GM23248 (cell line): Measurements from ENCODE around the gene TEN1. TPM values are rescaled to one million over a fixed set of nuclear protein-coding genes. Genes with fewer than 3 reads are reported as not detected.

Experiments
- DNase-seq: peaks from one replicate; pipeline ENCODE4 v3.0.0-alpha.2; 2015
- H2AFZ ChIP-seq: fragments of 200-600 bp; sonication (generic); 2 replicates; pipeline ENCODE4 v1.6.1; 2016; ENCODE audit warnings: antibody characterized with exemption
- H3F3A ChIP-seq: fragments of 200-600 bp; sonication (generic); 2 replicates; pipeline ENCODE4 v1.6.1; 2016; ENCODE audit warnings: mild to moderate bottlenecking, antibody characterized with exemption, mixed run types; ENCODE audit not compliant: insufficient read depth
- H3K27ac ChIP-seq: fragments of 200-600 bp; sonication (generic); 2 replicates; pipeline ENCODE4 v1.5.1; 2016; ENCODE audit warnings: mild to moderate bottlenecking
- H3K27me3 ChIP-seq: fragments of 200-600 bp; sonication (generic); replicated peaks from 2 replicates; pipeline ENCODE4 v1.6.1; 2016; ENCODE audit warnings: mild to moderate bottlenecking; ENCODE audit not compliant: insufficient read depth
- H3K36me3 ChIP-seq: fragments of 200-600 bp; sonication (generic); 2 replicates; pipeline ENCODE4 v1.6.1; 2016; ENCODE audit warnings: low read depth, mild to moderate bottlenecking
- H3K4me1 ChIP-seq: fragments of 200-600 bp; sonication (generic); 2 replicates; pipeline ENCODE4 v1.6.1; 2016; ENCODE audit warnings: mild to moderate bottlenecking; ENCODE audit not compliant: insufficient read depth
- H3K4me2 ChIP-seq: fragments of 200-600 bp; sonication (generic); one replicate; pipeline ENCODE4 v1.6.1; 2016; ENCODE audit warnings: mild to moderate bottlenecking; ENCODE audit not compliant: unreplicated experiment
- H3K4me3 ChIP-seq: fragments of 200-600 bp; sonication (generic); 2 replicates; pipeline ENCODE4 v1.5.1; 2016; ENCODE audit warnings: mild to moderate bottlenecking
- H3K79me2 ChIP-seq: fragments of 200-600 bp; sonication (generic); 2 replicates; pipeline ENCODE4 v1.6.1; 2016; ENCODE audit warnings: mild to moderate bottlenecking; ENCODE audit not compliant: insufficient read depth
- H3K9ac ChIP-seq: fragments of 200-600 bp; sonication (generic); 2 replicates; pipeline ENCODE4 v1.6.1; 2016; ENCODE audit warnings: mild to moderate bottlenecking
- H3K9me2 ChIP-seq: fragments of 200-600 bp; sonication (generic); 2 replicates; pipeline ENCODE4 v1.6.1; 2016; ENCODE audit warnings: mixed run types, mild to moderate bottlenecking, moderate library complexity; ENCODE audit not compliant: insufficient read depth
- H3K9me3 ChIP-seq: fragments of 200-600 bp; sonication (generic); one replicate; pipeline ENCODE4 v1.6.1; 2017; ENCODE audit warnings: low read depth
- H4K20me1 ChIP-seq: fragments of 200-600 bp; sonication (generic); 2 replicates; pipeline ENCODE4 v1.6.0; 2016; ENCODE audit not compliant: insufficient read depth
- EZH2 ChIP-seq: fragments of 200-600 bp; sonication (generic); IDR thresholded peaks from 2 replicates; pipeline ENCODE4 v1.6.1; 2018; ENCODE audit warnings: antibody characterized with exemption, mild to moderate bottlenecking; ENCODE audit not compliant: insufficient read depth, poor library complexity, severe bottlenecking
- EZH2phosphoT487 ChIP-seq: fragments of 200-600 bp; sonication (generic); IDR thresholded peaks from 2 replicates; pipeline ENCODE4 v1.6.1; 2018; ENCODE audit warnings: antibody characterized with exemption, moderate library complexity, mild to moderate bottlenecking, low read depth; ENCODE audit not compliant: insufficient read depth
- WGBS, 2 experiments: methylation state at CpG; one replicate each; pipeline ENCODE4 v1.1.6; 2015 to 2017; ENCODE audit warnings: low lambda C conversion rate in 2 of 2, low coverage in 1 of 2; ENCODE audit errors: missing lambda C conversion rate in 2 of 2; 5-methylcytosine and 5-hydroxymethylcytosine counted together
- in situ Hi-C: fragments of 300-500 bp; cut with MboI; formaldehyde crosslinking; loops from 2 replicates; pipeline ENCODE4 v1.15.0; 2020
- polyA plus RNA-seq: library from polyadenylated mRNA; unstranded; fragments of >200 nt; fragmentation: Nextera tagmentation; extraction: Ambion mirVana; gene quantifications from 2 replicates; pipeline ENCODE4 v1.2.1, GENCODE V29; 2016
- total RNA-seq: library from RNA; depleted of rRNA; stranded (reverse); fragments of >200 nt; shearing (Covaris generic); gene quantifications from 2 replicates; pipeline ENCODE4 v1.2.3, GENCODE V29; 2014

TEN1 gene
- total and polyA plus RNA-seq, 2 experiments from 2014 or later, result 19.5 to 21.2 TPM

DNA sequence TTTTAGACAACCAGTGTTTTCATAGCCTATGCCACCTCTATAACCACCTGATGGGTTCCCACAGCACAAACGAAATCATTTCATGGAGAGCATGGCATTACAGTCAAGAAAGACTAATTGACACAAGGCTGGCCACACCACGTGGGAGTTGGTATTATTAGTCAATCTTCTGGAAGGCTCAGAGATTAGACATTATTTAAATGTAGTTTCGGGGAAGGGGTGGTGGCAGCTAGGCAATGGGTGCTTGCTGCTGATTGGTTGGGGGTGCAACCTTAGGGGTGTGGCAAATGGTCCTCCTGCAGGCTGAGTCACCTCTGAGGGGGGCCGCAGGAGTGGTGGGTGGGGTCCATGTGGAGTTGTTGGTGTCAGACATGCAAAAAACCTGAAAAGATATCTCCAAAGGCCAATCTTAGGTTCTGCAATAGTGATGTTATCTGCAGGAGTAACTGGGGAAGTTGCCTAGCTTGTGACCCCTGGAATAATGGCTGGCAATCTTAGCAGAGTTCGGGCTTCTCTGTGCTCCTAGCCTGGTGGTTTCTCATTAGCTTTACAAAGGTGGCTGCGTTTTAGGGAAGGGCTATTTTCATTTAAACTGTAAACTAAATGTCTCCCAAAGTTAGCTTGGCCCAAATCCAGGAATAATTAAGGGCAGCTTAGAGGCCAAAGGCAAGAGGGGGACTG lies 4.6 kb downstream of the TEN1 start:
- no peak overlapping the region for H3K4me3 ChIP-seq
- peak overlapping the region; percentile 99 for H3K27ac ChIP-seq
- H3K9ac ChIP-seq, result peak overlapping the region; percentile 49; the same call in 1 of the 2 replicates
- no peaks in the 10 kb centered on the region for H4K20me1 ChIP-seq
- in situ Hi-C loops, result no loop called here
- H3K4me1 ChIP-seq, result peaks cover 41% of the 10 kb centered on the region
- H3F3A ChIP-seq, result peaks cover 40% of the 10 kb centered on the region
- H3K9me3 ChIP-seq, result no peaks in the 10 kb centered on the region
- no peaks in the 10 kb centered on the region for H3K27me3 ChIP-seq
- 6% methylated on average over 6 of the region's 6 CpGs for WGBS, 2 experiments
- no peaks in the 10 kb centered on the region for H3K36me3 ChIP-seq
- TF ChIP-seq EZH2 (no peak), EZH2phosphoT487 (no peak)
- no peaks in the 10 kb centered on the region for H3K9me2 ChIP-seq
- no peak overlapping the region for H2AFZ ChIP-seq
- peak; percentile 63 for DNase-seq
- peak overlapping the region; percentile 17 for H3K4me2 ChIP-seq
- peaks cover 14% of the 10 kb centered on the region for H3K79me2 ChIP-seq

DNA sequence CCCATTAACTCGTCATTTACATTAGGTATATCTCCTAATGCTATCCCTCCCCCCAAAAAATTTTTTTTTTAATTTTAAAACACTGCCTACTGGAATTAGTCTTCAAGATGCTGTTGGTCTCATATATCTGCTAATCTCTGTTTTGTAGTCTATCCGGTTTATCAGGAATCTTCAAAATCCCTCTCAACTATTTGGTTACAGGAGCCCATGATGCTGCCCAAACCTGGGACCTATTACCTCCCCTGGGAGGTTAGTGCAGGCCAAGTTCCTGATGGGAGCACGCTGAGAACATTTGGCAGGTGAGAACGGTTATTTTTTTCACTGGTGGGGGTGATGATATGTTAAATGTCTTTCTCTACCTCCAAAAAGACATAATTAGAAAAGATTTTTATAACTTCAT lies 6.9 kb downstream of the TEN1 start:
- peaks cover 9% of the 10 kb centered on the region; the same call in 1 of the 2 replicates for H3K79me2 ChIP-seq
- no peak for DNase-seq
- no peaks in the 10 kb centered on the region for H3K9me2 ChIP-seq
- H3F3A ChIP-seq, result peaks cover 30% of the 10 kb centered on the region
- peaks cover 31% of the 10 kb centered on the region for H3K4me1 ChIP-seq
- TF ChIP-seq EZH2 (no peak), EZH2phosphoT487 (no peak)
- in situ Hi-C loops, result no loop called here
- no peak overlapping the region for H3K27ac ChIP-seq
- H4K20me1 ChIP-seq, result no peaks in the 10 kb centered on the region
- no peaks in the 10 kb centered on the region for H3K9me3 ChIP-seq
- H3K4me3 ChIP-seq, result no peak overlapping the region
- H3K36me3 ChIP-seq, result no peaks in the 10 kb centered on the region
- no peak overlapping the region for H2AFZ ChIP-seq
- 92 to 94% methylated on average over 4 of the region's 4 CpGs for WGBS, 2 experiments
- H3K4me2 ChIP-seq, result no peak overlapping the region
- H3K27me3 ChIP-seq, result no peaks in the 10 kb centered on the region
- H3K9ac ChIP-seq, result no peak overlapping the region

DNA sequence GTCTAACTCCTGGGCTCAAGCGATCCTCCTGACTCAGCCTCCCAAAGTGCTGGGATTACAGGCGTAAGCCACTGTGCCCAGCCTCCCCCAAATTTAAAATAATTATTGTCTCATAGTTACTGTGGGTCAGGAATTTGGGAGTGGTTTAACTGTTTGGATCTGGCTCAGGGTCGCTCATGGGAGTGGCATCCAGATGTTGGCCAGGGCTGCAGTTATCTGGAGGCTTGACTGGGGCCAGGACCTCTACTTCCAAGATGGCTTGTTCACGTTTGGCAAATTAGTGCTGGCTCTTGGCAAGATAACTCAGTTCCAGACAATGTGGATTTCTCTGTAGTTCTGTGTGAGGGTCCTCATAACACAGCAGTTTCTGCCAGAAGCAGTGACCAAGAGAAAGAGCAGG lies 8.0 kb downstream of the TEN1 start:
- WGBS, 2 experiments, result 22 to 38% methylated on average over 4 of the region's 4 CpGs
- Histone ChIP-seq H3K4me3 (no peak overlapping the region), H3K9me3 (no peaks in the 10 kb centered on the region), H3K4me2 (no peak overlapping the region), H3K4me1 (peaks cover 20% of the 10 kb centered on the region), H3K9me2 (no peaks in the 10 kb centered on the region), H3K9ac (no peak overlapping the region), H3K36me3 (no peaks in the 10 kb centered on the region), H3K27ac (no peak overlapping the region), H4K20me1 (no peaks in the 10 kb centered on the region), H3F3A (peaks cover 19% of the 10 kb centered on the region), H2AFZ (no peak overlapping the region), H3K27me3 (no peaks in the 10 kb centered on the region), H3K79me2 (peaks cover 9% of the 10 kb centered on the region; the same call in 1 of the 2 replicates)
- DNase-seq, result no peak
- TF ChIP-seq EZH2, result no peak
- TF ChIP-seq EZH2phosphoT487, result no peak
- in situ Hi-C loops, result no loop called here

DNA sequence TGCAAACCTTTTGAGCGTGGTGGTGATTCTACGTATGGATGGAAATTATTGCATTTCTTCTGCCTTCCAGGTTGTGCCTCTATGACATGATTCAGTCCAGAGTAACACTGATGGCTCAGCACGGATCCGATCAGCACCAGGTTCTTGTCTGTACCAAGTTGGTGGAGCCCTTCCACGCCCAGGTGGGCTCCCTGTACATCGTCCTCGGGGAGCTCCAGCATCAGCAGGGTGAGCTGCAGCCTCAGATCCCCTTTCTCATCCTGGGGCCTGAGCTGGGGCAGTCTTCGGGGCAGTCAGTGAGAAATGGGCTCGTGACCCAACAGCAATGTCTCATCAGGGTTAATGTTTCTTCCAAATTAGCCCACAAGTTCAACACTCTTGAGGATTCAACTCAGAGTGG lies 12.4 kb downstream of the TEN1 start:
- no peak overlapping the region for H2AFZ ChIP-seq
- H3K27ac ChIP-seq, result no peak overlapping the region
- no peaks in the 10 kb centered on the region for H3K79me2 ChIP-seq
- peaks cover 10% of the 10 kb centered on the region; the same call in 1 of the 2 replicates for H3F3A ChIP-seq
- H4K20me1 ChIP-seq, result no peaks in the 10 kb centered on the region
- H3K9me2 ChIP-seq, result no peaks in the 10 kb centered on the region
- peaks cover 3% of the 10 kb centered on the region for H3K4me1 ChIP-seq
- WGBS, 2 experiments, result 94 to 95% methylated on average over 9 of the region's 9 CpGs
- in situ Hi-C loops, result loop anchor here (10.0 kb wide), 1 partner anchor 217 kb away; a partner anchor contains a TSS
- no peak for DNase-seq
- H3K9me3 ChIP-seq, result no peaks in the 10 kb centered on the region
- no peak overlapping the region for H3K4me3 ChIP-seq
- no peaks in the 10 kb centered on the region for H3K27me3 ChIP-seq
- H3K36me3 ChIP-seq, result no peaks in the 10 kb centered on the region
- H3K4me2 ChIP-seq, result no peak overlapping the region
- no peak overlapping the region for H3K9ac ChIP-seq
- TF ChIP-seq EZH2 (no peak), EZH2phosphoT487 (no peak)
